ENCODE data around the gene DHRSX. TPM values are rescaled to one million over a fixed set of nuclear protein-coding genes. Genes with fewer than 3 reads are reported as not detected.

Gene DHRSX
- total and polyA plus RNA-seq, 4 experiments from 2014 or later = 12.1 to 23.5 (median 16.5) TPM

DNA sequence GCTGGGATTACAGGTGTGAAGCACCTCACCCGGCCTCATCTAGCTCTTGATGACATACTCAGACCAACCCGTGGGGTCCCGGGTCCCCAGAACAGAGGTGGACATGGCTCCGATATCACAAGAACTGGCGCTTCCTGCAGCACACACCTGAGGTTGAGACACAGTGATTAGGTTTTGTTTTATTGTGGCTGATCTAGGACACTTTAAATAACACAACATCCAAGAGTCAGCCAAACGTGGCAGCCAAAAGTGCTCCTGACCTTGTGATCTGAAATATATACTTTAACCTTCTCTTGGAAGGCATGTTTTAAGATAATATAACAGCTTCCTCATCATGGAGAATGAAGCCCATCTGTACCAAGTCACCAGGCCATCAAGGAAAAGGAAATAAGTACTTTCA is 198.9 kb downstream of the DHRSX start:
- ChIA-PET CTCF (ENCODE audit: partially characterized antibody) (no interaction called here), POLR2A (ENCODE audit: partially characterized antibody) (no interaction called here)
- Mint-ChIP-seq H3K4me1 (peaks cover 0 to 2% (median 0%) of the 10 kb centered on the region in 4 donors), H3K4me3 (no peak overlapping the region), H3K27ac (peak overlapping the region in 1 of 7 donors; percentile 42), H3K27me3 (no peaks in the 10 kb centered on the region), H3K36me3 (peaks cover 31 to 44% of the 10 kb centered on the region in 2 donors), H3K9me3 (peaks cover 0 to 13% (median 5%) of the 10 kb centered on the region in 8 donors)
- Histone ChIP-seq H3K4me3 (ENCODE audit: low read length in 2 of 2) (no peak overlapping the region), H3K36me3 (ENCODE audit: insufficient read depth, low read length) (no peaks in the 10 kb centered on the region), H3K27me3 (ENCODE audit: insufficient read depth, low read length) (no peaks in the 10 kb centered on the region), H3K27ac (ENCODE audit: low read depth, low read length) (no peak overlapping the region), H3K9me3 (ENCODE audit: control insufficient read depth in 1 of 2, low read length in 2 of 2) (no peaks in the 10 kb centered on the region), H3K4me1 (ENCODE audit: insufficient read depth, low read length) (no peaks in the 10 kb centered on the region)
- intact Hi-C loops (cut with micrococcal nuclease) = no loop called here
- no peak for DNase-seq

DNA sequence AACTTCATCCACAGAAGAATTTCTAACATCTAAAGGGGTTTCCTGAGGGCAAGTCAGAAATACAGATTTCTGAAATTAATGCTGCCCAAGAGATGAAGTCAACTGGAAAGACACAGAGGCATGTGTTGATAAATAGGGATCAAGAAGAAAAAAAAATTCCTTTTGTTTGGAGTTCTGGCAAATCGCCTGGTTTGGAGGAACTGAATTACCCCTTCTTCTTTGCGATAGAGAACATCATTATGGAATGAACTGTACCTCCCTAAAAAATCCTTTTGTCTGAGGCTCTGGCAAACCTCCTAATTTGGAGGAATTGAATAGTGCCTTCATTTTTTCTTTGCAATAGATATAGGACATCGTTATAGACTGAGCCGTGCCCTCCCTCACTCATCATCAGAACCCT is 200.9 kb downstream of the DHRSX start:
- no peaks in the 10 kb centered on the region for H3K27me3 Mint-ChIP-seq
- peaks cover 0 to 2% (median 0%) of the 10 kb centered on the region in 4 donors for H3K4me1 Mint-ChIP-seq
- CTCF ChIA-PET (ENCODE audit: partially characterized antibody) = no interaction called here

DNA sequence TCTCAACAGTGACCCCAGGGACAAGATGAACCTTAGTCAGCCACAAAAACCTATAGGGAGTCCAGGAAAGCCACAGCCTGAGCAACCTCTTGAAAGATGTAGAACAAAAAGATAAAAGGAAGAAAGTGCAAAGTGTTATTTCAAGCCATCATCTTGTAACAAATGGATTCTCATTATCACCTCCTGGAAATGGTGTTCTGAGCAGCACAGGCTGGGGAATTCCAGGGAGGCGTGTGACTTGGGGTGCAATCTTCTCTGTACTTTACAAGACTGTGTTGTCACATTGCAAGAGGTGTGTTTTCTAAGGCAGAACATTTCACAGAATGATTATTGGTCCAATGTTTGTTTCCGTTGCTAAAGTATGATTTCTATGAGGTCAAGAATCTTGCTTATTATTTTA is 214.0 kb downstream of the DHRSX start:
- peaks cover 0 to 4% (median under 1%) of the 10 kb centered on the region in 4 donors for H3K4me1 Mint-ChIP-seq

More for the DNA sequence above, 200.9 kb downstream of the DHRSX start:
- intact Hi-C loops (cut with micrococcal nuclease) = no loop called here
- H3K4me3 Mint-ChIP-seq = no peak overlapping the region
- Histone ChIP-seq H3K4me3 (ENCODE audit: low read length in 2 of 2) (no peak overlapping the region), H3K27ac (ENCODE audit: low read depth, low read length) (no peak overlapping the region), H3K4me1 (ENCODE audit: insufficient read depth, low read length) (no peaks in the 10 kb centered on the region), H3K27me3 (ENCODE audit: insufficient read depth, low read length) (no peaks in the 10 kb centered on the region), H3K9me3 (ENCODE audit: control insufficient read depth in 1 of 2, low read length in 2 of 2) (no peaks in the 10 kb centered on the region), H3K36me3 (ENCODE audit: insufficient read depth, low read length) (no peaks in the 10 kb centered on the region)
- H3K9me3 Mint-ChIP-seq = peaks cover 0 to 13% (median 4%) of the 10 kb centered on the region in 8 donors
- POLR2A ChIA-PET (ENCODE audit: partially characterized antibody) = no interaction called here
- DNase-seq = no peak
- H3K36me3 Mint-ChIP-seq = peaks cover 20 to 30% of the 10 kb centered on the region in 2 donors
- no peak overlapping the region for H3K27ac Mint-ChIP-seq

DNA sequence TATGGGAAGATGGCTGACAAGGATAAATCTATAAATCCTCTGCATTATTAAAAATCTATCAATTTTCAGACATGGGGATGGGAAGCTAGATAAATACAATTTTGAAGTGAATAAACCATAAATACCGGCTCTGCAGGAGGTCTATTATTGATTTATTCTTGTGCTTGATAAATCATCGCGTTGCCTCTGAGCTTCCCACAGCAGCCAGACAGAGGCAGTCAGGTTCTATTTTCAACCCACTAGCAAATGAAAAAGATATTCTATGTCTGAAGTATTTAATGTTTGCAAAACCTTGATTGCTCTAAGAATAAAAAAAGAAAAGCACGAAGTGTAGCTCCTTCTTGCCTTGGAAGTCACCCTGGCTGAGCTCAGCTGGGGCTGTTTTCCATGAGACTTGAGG is 216.2 kb downstream of the DHRSX start:
- no peaks in the 10 kb centered on the region for H3K27me3 ChIP-seq (ENCODE audit: insufficient read depth, low read length)
- peaks cover 0 to 4% (median under 1%) of the 10 kb centered on the region in 4 donors for H3K4me1 Mint-ChIP-seq
- no peak overlapping the region for H3K27ac ChIP-seq (ENCODE audit: low read depth, low read length)
- no peaks in the 10 kb centered on the region for H3K9me3 ChIP-seq (ENCODE audit: control insufficient read depth in 1 of 2, low read length in 2 of 2)
- H3K36me3 Mint-ChIP-seq = peaks cover 40 to 49% of the 10 kb centered on the region in 2 donors
- no peaks in the 10 kb centered on the region for H3K4me1 ChIP-seq (ENCODE audit: insufficient read depth, low read length)
- H3K27me3 Mint-ChIP-seq = no peaks in the 10 kb centered on the region
- peak overlapping the region in 1 of 7 donors; percentile 57 for H3K27ac Mint-ChIP-seq
- intact Hi-C loops (cut with micrococcal nuclease) = no loop called here
- H3K4me3 Mint-ChIP-seq = no peak overlapping the region
- H3K9me3 Mint-ChIP-seq = peaks cover 0 to 4% (median 0%) of the 10 kb centered on the region in 8 donors
- no peak overlapping the region for H3K4me3 ChIP-seq (ENCODE audit: low read length in 2 of 2)
- no peak for DNase-seq
- ChIA-PET CTCF (ENCODE audit: partially characterized antibody) (no interaction called here), POLR2A (ENCODE audit: partially characterized antibody) (no interaction called here)
- H3K36me3 ChIP-seq (ENCODE audit: insufficient read depth, low read length) = no peaks in the 10 kb centered on the region

More for the DNA sequence above, 214.0 kb downstream of the DHRSX start:
- ChIA-PET POLR2A (ENCODE audit: partially characterized antibody) (no interaction called here), CTCF (ENCODE audit: partially characterized antibody) (no interaction called here)
- no peak overlapping the region for H3K27ac ChIP-seq (ENCODE audit: low read depth, low read length)
- no peaks in the 10 kb centered on the region for H3K27me3 ChIP-seq (ENCODE audit: insufficient read depth, low read length)
- H3K4me1 ChIP-seq (ENCODE audit: insufficient read depth, low read length) = no peaks in the 10 kb centered on the region
- Mint-ChIP-seq H3K27ac (no peak overlapping the region), H3K4me3 (no peak overlapping the region), H3K9me3 (peaks cover 0 to 4% (median 1%) of the 10 kb centered on the region in 8 donors), H3K36me3 (peaks cover 59 to 68% of the 10 kb centered on the region in 2 donors), H3K27me3 (no peaks in the 10 kb centered on the region)
- DNase-seq = no peak
- intact Hi-C loops (cut with micrococcal nuclease) = no loop called here
- no peak overlapping the region for H3K4me3 ChIP-seq (ENCODE audit: low read length in 2 of 2)
- H3K36me3 ChIP-seq (ENCODE audit: insufficient read depth, low read length) = peaks cover 7% of the 10 kb centered on the region
- H3K9me3 ChIP-seq (ENCODE audit: control insufficient read depth in 1 of 2, low read length in 2 of 2) = no peaks in the 10 kb centered on the region

DNA sequence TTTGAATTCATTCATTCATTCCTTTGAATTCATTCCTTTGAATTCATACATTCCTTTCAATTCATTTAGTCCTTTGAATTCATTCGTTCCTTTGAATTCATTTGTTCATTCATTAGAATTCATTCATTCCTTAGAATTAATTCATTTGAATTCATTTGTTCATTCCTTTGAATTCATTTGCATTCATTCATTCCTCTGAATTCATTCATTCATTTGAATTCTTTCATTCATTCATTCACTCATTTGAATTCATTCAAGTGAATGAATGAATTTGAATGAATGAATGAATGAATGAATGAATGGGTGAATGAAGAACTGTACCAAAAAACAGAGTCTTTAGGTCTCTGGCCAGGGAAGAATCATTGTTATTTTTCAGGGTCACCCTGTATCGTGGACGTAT is 216.6 kb downstream of the DHRSX start:
- ChIA-PET POLR2A (ENCODE audit: partially characterized antibody) (no interaction called here), CTCF (ENCODE audit: partially characterized antibody) (no interaction called here)
- Mint-ChIP-seq H3K9me3 (peaks cover 0 to 4% (median 0%) of the 10 kb centered on the region in 8 donors), H3K4me3 (no peak overlapping the region), H3K36me3 (peaks cover 35 to 44% of the 10 kb centered on the region in 2 donors), H3K27me3 (no peaks in the 10 kb centered on the region), H3K4me1 (peaks cover 0 to 4% (median under 1%) of the 10 kb centered on the region in 4 donors), H3K27ac (no peak overlapping the region)
- Histone ChIP-seq H3K9me3 (ENCODE audit: control insufficient read depth in 1 of 2, low read length in 2 of 2) (no peaks in the 10 kb centered on the region), H3K27ac (ENCODE audit: low read depth, low read length) (no peak overlapping the region), H3K36me3 (ENCODE audit: insufficient read depth, low read length) (no peaks in the 10 kb centered on the region), H3K4me3 (ENCODE audit: low read length in 2 of 2) (no peak overlapping the region), H3K4me1 (ENCODE audit: insufficient read depth, low read length) (no peaks in the 10 kb centered on the region), H3K27me3 (ENCODE audit: insufficient read depth, low read length) (no peaks in the 10 kb centered on the region)
- intact Hi-C loops (cut with micrococcal nuclease) = no loop called here
- no peak for DNase-seq

DNA sequence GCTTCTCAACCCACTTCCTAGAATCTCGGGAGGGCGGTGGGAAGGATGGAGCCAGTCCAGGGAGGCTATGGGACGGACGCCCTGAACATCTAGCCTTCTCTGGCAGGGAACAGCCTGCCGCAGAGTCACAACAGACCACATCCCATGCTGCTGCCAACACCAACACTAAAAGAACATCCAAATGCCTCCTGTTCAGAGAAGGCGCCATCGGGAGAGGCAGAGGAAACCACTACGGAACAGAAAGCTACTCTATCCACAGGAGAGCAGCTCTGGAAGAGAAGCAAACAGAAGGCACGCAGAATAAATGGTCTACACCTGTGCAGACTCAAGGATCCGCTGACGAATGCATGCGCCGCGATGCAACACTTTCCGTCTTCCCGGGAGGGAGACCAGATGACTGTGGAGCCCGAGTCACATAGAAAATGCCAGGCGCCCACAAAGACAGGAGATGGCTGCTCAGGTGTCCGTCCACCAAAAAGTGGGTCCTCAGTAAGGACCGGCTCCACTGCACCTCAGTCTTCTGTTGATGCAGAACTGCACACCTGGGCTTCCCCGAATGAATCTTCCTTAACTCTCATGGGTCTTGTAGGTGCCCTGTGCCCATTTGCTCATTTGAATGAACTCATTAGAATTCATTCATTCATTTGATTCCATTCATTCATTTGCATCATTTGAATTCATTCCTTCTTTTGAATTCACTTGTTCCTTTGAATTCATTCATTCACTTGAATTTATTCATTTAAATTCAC is 217.5 kb downstream of the DHRSX start:
- Mint-ChIP-seq H3K27ac (no peak overlapping the region), H3K4me1 (peaks cover 0 to 4% (median under 1%) of the 10 kb centered on the region in 4 donors), H3K9me3 (peaks cover 0 to 4% (median 0%) of the 10 kb centered on the region in 8 donors), H3K36me3 (peaks cover 27 to 37% of the 10 kb centered on the region in 2 donors), H3K27me3 (no peaks in the 10 kb centered on the region), H3K4me3 (no peak overlapping the region)
- DNase-seq = no peak
- H3K4me3 ChIP-seq (ENCODE audit: low read length in 2 of 2) = no peak overlapping the region
- intact Hi-C loops (cut with micrococcal nuclease) = no loop called here
- H3K27ac ChIP-seq (ENCODE audit: low read depth, low read length) = no peak overlapping the region
- POLR2A ChIA-PET (ENCODE audit: partially characterized antibody) = no interaction called here
- H3K4me1 ChIP-seq (ENCODE audit: insufficient read depth, low read length) = no peaks in the 10 kb centered on the region
- no peaks in the 10 kb centered on the region for H3K9me3 ChIP-seq (ENCODE audit: control insufficient read depth in 1 of 2, low read length in 2 of 2)
- CTCF ChIA-PET (ENCODE audit: partially characterized antibody) = no interaction called here
- H3K27me3 ChIP-seq (ENCODE audit: insufficient read depth, low read length) = no peaks in the 10 kb centered on the region
- no peaks in the 10 kb centered on the region for H3K36me3 ChIP-seq (ENCODE audit: insufficient read depth, low read length)

DNA sequence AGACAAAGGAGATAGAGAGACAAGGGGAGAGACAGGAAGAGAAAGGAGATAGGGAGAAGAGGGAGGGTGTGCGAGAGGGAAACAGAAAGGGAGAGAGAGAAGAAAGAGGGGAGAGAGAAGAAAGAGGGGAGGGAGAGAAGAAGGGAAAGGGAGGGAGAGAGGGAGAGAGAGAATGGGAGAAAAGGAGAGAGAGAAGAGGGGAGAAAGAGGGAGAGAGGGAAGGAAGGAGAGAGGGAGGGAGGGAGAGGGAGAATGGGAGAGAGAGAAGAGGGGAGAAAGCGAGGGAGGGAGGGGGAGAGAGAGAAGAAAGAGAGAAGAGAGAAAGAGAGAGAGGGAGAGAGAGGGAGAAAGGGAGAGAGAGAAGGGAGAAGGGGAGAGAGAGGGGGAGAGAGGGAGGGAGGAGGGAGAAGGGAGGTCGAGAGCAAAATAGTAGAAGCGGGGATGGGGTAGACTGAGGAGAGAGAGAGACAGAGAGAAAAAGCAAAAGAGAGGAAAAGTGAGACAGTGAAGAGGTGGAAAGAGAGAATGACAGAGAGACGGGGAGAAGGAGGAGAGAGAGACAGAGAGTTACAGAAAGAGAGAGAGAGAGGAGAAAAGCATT is 218.2 kb downstream of the DHRSX start:
- no peaks in the 10 kb centered on the region for H3K36me3 ChIP-seq (ENCODE audit: insufficient read depth, low read length)
- no peaks in the 10 kb centered on the region for H3K27me3 ChIP-seq (ENCODE audit: insufficient read depth, low read length)
- H3K4me3 ChIP-seq (ENCODE audit: low read length in 2 of 2) = no peak overlapping the region
- H3K36me3 Mint-ChIP-seq = peaks cover 22 to 32% of the 10 kb centered on the region in 2 donors
- no peaks in the 10 kb centered on the region for H3K27me3 Mint-ChIP-seq
- no peak overlapping the region for H3K27ac Mint-ChIP-seq
- peaks cover 0 to 4% (median 0%) of the 10 kb centered on the region in 8 donors for H3K9me3 Mint-ChIP-seq
- ChIA-PET CTCF (ENCODE audit: partially characterized antibody) (no interaction called here), POLR2A (ENCODE audit: partially characterized antibody) (no interaction called here)
- no peak overlapping the region for H3K27ac ChIP-seq (ENCODE audit: low read depth, low read length)
- H3K4me1 ChIP-seq (ENCODE audit: insufficient read depth, low read length) = no peaks in the 10 kb centered on the region
- peaks cover 0 to 4% (median 0%) of the 10 kb centered on the region in 4 donors for H3K4me1 Mint-ChIP-seq
- H3K9me3 ChIP-seq (ENCODE audit: control insufficient read depth in 1 of 2, low read length in 2 of 2) = no peaks in the 10 kb centered on the region
- DNase-seq = no peak
- no peak overlapping the region for H3K4me3 Mint-ChIP-seq
- intact Hi-C loops (cut with micrococcal nuclease) = no loop called here

Measured in CD4-positive, alpha-beta memory T cell (primary cell).